Lung (tissue), 12 donors: ENCODE data around the gene UQCRQ. TPM values are rescaled to one million over a fixed set of nuclear protein-coding genes. Genes with fewer than 3 reads are reported as not detected.
A peak's percentile ranks its signal among the peaks of the same experiment; 100 is the strongest.

ENCODE experiments used
- ATAC-seq: fragments of 200-7000 bp; cut with Tn5 transposase; one replicate; pipeline ENCODE4 v1.9.1; 2020; ENCODE audit warnings: moderate number of reproducible peaks; ENCODE audit not compliant: insufficient read depth, low FRiP score
- DNase-seq, 3 donors: peaks; one replicate each; pipeline ENCODE4 v3.0.0-alpha.2; 2013 to 2017
- H3K27ac ChIP-seq, 2 donors: one replicate each; pipeline ENCODE4 v1.5.1; 2013; ENCODE audit warnings: mild to moderate bottlenecking in 2 of 2, moderate library complexity in 2 of 2, control low read depth in 1 of 2, inconsistent platforms in 1 of 2, low read depth in 1 of 2, low read length in 1 of 2
- H3K27me3 ChIP-seq, 3 donors: one replicate each; pipeline ENCODE4 v1.5.1; 2013; ENCODE audit warnings: low read length in 2 of 3; ENCODE audit not compliant: control insufficient read depth in 3 of 3, insufficient read depth in 3 of 3
- H3K36me3 ChIP-seq, 4 donors: one replicate each; pipeline ENCODE4 v1.5.1; 2013; ENCODE audit warnings: low read length in 4 of 4, mild to moderate bottlenecking in 1 of 4, moderate library complexity in 1 of 4; ENCODE audit not compliant: control insufficient read depth in 4 of 4, insufficient read depth in 4 of 4
- H3K4me1 ChIP-seq, 5 donors: one replicate each; pipeline ENCODE4 v1.5.1; 2013; ENCODE audit warnings: low read length in 5 of 5, mild to moderate bottlenecking in 2 of 5, moderate library complexity in 1 of 5; ENCODE audit not compliant: control insufficient read depth in 5 of 5, insufficient read depth in 5 of 5
- H3K4me3 ChIP-seq: one replicate; pipeline ENCODE4 v1.5.1; 2013; ENCODE audit warnings: mild to moderate bottlenecking, control low read depth, moderate library complexity
- H3K9ac ChIP-seq, 2 donors: one replicate each; pipeline ENCODE4 v1.5.1; 2013; ENCODE audit warnings: low read length in 2 of 2, control low read depth in 1 of 2; ENCODE audit not compliant: insufficient read depth in 1 of 2
- H3K9me3 ChIP-seq, 4 donors: one replicate each; pipeline ENCODE4 v1.5.1; 2013; ENCODE audit warnings: low read length in 3 of 4, mild to moderate bottlenecking in 1 of 4, moderate library complexity in 1 of 4; ENCODE audit not compliant: control insufficient read depth in 4 of 4, insufficient read depth in 3 of 4
- CTCF ChIP-seq: IDR thresholded peaks from 2 replicates; pipeline ENCODE4 v1.5.1; 2012; ENCODE audit warnings: mild to moderate bottlenecking; ENCODE audit errors: control extremely low read depth, extremely low read depth
- WGBS, 2 donors: extraction: QIAGEN DNeasy Blood & Tissue Kit; methylation state at CpG; one replicate each; pipeline ENCODE4 v1.1.7; 2013; 5-methylcytosine and 5-hydroxymethylcytosine counted together
- polyA plus RNA-seq, 2 donors: library from polyadenylated mRNA; stranded (reverse); fragments of 200-250 nt; gene quantifications; one replicate each; pipeline ENCODE4 v1.2.1, GENCODE V29; 2013
- total RNA-seq, 2 donors: library from RNA; depleted of rRNA in 1 of 2; stranded (reverse); fragments of >200 nt in 1 of 2; gene quantifications; one replicate each; pipeline ENCODE4 v1.2.1, GENCODE V29; 2014 to 2021
- donor health status: control.
- donor health status: control.
- donor health status: Bipolar disorder and iron deficiency.
- donor health status: healthy.
- donor health status: DM: yes; HTN: yes; CAD: no.

Gene UQCRQ
- total and polyA plus RNA-seq, 4 donors: 99.0 to 528 (median 296) TPM

DNA sequence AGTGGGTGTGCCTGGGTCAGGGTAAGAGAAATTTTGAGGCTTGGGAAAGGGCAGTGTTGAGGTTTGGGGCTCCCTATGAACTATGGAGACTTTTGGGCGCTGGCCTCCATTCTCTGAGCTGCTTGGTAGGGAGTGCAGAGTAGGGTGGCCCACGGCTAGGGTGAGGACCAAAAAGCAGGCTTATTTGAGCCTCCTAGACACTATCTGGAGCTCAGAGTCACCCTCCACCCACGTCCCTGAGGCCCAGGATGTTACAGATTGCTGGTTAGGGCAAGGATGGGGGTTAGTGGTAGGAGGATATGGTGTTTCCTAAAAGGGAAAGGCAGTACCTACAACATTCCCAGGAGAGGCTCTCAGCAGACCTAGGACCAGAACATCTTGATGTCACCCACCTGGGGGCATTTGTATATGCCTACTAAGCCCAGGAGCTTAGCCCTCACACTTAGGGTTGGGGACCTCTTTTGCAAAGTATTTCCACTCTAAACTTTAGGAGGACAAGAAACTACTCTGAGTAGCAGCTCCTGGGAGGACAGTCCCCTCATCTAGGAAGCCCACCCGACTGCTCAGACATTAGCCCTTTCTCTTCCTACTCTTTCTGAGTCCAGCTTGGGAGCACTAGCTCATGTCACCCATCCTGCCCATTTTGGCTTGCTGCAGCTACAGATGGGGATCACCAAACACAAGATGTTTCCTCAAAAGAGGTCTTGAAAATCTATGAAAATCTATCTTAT, 38.3 kb upstream of the UQCRQ start:
- H3K27ac ChIP-seq: no peak overlapping the region
- H3K27me3 ChIP-seq: peaks cover 0 to 17% (median 11%) of the 10 kb centered on the region in 3 donors
- H3K4me1 ChIP-seq: peaks cover 0 to 10% (median 6%) of the 10 kb centered on the region in 5 donors
- H3K36me3 ChIP-seq: peaks cover 0 to 4% (median 0%) of the 10 kb centered on the region in 4 donors
- WGBS, 2 donors: 89 to 93% methylated on average over 4 of the region's 4 CpGs
- TF ChIP-seq CTCF: no peak
- H3K9ac ChIP-seq: no peak overlapping the region
- no peak overlapping the region for H3K4me3 ChIP-seq
- DNase-seq (no peak), ATAC-seq (no peak)
- peaks cover 0 to 2% (median 0%) of the 10 kb centered on the region in 4 donors for H3K9me3 ChIP-seq

DNA sequence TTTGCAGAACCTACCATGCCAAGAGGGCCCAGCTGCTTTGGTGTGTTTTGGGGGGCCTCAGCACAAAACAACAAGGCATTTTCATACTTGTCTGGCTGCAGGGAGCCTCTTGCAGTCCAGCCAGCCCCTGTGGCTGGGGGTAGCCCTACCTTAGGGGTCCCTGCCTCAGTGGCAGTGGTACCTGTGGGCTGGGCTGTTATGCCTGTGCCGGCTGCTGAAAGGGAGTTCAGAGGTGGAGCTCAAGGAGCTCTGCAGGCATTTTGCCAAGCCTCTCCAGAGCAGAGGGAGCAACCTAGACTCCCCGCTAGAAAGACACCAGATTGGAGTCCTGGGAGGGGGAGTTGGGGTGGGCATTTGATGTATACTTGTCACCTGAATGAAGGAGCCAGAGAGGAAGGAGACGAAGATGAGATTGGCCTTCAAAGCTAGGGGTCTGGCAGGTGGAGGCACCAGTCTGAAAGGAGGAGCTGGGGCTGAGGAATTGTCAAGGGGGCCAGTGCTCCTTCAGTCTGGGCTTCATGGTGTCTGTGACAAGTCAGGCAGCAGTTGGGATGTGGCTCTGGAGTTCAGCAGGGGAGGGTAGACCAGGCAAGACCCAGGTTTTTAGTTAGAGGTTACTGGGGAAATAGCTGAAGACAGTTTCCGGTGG, 37.5 kb upstream of the UQCRQ start:
- 51 to 58% methylated on average over 4 of the region's 4 CpGs for WGBS, 2 donors
- peaks cover 0 to 17% (median 11%) of the 10 kb centered on the region in 3 donors for H3K27me3 ChIP-seq
- peaks cover 0 to 7% (median 6%) of the 10 kb centered on the region in 5 donors for H3K4me1 ChIP-seq
- no peak for TF ChIP-seq CTCF
- DNase-seq: no peak
- H3K27ac ChIP-seq: peak overlapping the region in 1 of 2 donors; percentile 16
- H3K36me3 ChIP-seq: peaks cover 0 to 3% (median 0%) of the 10 kb centered on the region in 4 donors
- H3K9me3 ChIP-seq: peaks cover 0 to 2% (median 0%) of the 10 kb centered on the region in 4 donors
- peak overlapping the region; percentile 69 for H3K4me3 ChIP-seq
- ATAC-seq: no peak
- no peak overlapping the region for H3K9ac ChIP-seq

DNA sequence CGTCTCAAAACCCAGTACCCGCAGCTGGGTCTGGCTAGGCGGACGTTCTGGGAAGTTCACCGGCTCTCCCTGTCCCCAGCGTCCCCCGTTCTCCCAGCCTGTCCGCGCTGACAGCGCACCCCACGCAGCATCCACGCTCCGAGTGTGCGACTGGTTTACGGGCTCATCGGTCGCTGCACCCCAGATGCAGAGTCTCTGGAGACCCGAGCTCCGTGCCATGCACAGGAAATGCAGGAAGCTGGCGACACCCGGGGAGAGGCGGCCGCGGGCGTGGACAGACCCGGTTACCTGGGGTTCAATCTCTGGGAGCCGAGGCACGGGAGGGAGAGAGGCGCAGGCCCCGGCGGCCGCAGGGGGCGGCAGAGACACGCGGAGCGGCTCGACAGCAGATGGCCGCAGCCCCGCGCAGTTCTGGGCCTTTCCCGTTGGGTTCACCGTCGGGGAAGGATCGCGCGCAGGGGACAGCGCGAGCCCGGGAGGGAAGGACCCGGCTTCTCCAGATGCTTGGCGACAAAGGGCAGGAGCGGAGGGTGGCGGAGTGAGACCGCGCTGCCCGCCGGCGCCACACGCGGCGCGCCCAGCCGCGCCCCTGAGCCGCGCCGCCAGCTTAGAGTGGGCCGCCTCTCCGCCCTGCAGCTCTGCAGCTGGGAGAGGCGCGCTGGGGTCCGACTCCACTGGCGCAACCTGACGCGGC, 36.6 kb upstream of the UQCRQ start:
- Histone ChIP-seq H3K4me1 (peaks cover 0 to 7% (median 6%) of the 10 kb centered on the region in 5 donors), H3K4me3 (peak overlapping the region; percentile 69), H3K27me3 (peaks cover 0 to 17% (median 11%) of the 10 kb centered on the region in 3 donors), H3K27ac (peak overlapping the region; percentile 80 to 91), H3K36me3 (no peaks in the 10 kb centered on the region), H3K9ac (no peak overlapping the region), H3K9me3 (peaks cover 0 to 2% (median 0%) of the 10 kb centered on the region in 4 donors)
- peak; percentile 81 for TF ChIP-seq CTCF
- WGBS, 2 donors: 3 to 7% methylated on average over 37 to 75 of the region's 75 CpGs
- ATAC-seq (peak; percentile 85), DNase-seq (peak; percentile 74 to 80 (median 79))
